ENCODE data around the gene SLC25A52. TPM values are rescaled to one million over a fixed set of nuclear protein-coding genes. Genes with fewer than 3 reads are reported as not detected.

Gene SLC25A52
- total RNA-seq, 4 donors from 2014 or later = not detected

- no peak for ATAC-seq (ENCODE audit: low FRiP score)
- no peak for DNase-seq (ENCODE audit: low spot score)
- TF ChIP-seq CTCF (IDR thresholded peaks at IDR 0.05) = no peak
Observed at GRCh38 chr18:31711365-31712172, 49.1 kb downstream of the SLC25A52 start.

DNA sequence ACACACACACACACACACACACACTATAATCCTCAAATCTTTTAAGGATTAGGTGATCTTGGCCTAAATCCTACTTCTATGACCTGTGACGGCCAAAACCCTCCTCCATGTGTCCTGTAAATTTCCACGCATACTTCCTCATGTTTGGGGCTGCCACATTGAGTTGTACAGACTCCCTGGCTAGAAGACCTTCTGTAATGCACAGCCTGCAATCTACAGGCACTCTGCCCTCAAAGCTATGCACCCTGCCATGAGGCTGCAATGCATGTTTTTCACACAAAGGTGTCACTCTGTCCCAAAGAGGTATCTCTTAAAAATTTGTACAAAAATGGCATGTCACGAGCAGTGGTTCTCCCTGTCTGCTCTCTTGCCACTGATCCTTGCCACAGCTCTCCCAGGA lies 49.9 kb downstream of the SLC25A52 start:
- no peak for ATAC-seq (ENCODE audit: low FRiP score)
- no peak for DNase-seq (ENCODE audit: low spot score)
- no peak for TF ChIP-seq CTCF (IDR thresholded peaks at IDR 0.05)

Other genes with a start within 250 kb of the SLC25A52 start
- gene TTR, start 169.0 kb downstream of the SLC25A52 start, total RNA-seq = not detected
- gene B4GALT6, start 76.3 kb downstream of the SLC25A52 start, total RNA-seq = 1 to 10 TPM; 3.0 to 6.5 (median 4.9) TPM
- 10 to 100 TPM; 36.2 to 45.7 (median 36.9) TPM for gene TRAPPC8, start 182.2 kb upstream of the SLC25A52 start, total RNA-seq

All from omental fat pad (tissue), 4 donors.